Measurements from ENCODE around the gene TMTC2.

DNA sequence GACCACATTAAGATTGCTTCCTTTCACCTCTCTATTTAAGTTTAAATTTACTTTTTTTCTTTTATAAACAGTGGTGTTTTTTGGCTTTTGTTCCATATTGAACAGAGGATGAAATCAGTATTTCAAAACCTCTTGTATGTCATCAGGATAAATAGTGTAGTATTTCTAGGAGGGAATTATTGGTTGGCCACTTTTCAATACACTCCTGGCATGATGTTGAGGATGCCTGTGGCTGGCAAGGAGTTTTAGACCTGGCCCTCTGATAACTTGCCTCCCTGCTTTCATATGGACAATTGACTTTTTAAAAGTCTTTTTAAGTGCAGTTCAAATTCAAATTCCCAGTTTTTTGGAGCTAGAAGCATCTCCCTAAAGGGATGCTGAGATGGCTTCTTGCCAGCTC lies 9.8 kb downstream of the TMTC2 start:
- TF ChIP-seq, protein P1, sequence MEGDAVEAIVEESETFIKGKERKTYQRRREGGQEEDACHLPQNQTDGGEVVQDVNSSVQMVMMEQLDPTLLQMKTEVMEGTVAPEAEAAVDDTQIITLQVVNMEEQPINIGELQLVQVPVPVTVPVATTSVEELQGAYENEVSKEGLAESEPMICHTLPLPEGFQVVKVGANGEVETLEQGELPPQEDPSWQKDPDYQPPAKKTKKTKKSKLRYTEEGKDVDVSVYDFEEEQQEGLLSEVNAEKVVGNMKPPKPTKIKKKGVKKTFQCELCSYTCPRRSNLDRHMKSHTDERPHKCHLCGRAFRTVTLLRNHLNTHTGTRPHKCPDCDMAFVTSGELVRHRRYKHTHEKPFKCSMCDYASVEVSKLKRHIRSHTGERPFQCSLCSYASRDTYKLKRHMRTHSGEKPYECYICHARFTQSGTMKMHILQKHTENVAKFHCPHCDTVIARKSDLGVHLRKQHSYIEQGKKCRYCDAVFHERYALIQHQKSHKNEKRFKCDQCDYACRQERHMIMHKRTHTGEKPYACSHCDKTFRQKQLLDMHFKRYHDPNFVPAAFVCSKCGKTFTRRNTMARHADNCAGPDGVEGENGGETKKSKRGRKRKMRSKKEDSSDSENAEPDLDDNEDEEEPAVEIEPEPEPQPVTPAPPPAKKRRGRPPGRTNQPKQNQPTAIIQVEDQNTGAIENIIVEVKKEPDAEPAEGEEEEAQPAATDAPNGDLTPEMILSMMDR (IDR thresholded peaks at IDR 0.05) = no peak
- TF ChIP-seq POLR2A (IDR thresholded peaks at IDR 0.05) = no peak
